HepG2 (cell line): ENCODE results near the gene CLHC1.

ENCODE experiments used
- GZF1 ChIP-seq: sonication (generic); formaldehyde crosslinking; IDR thresholded peaks from 2 replicates; pipeline ENCODE4 v1.5.1; 2020; ENCODE audit warnings: mild to moderate bottlenecking, missing genetic modification reagents
- NFYB ChIP-seq: sonication (generic); formaldehyde crosslinking; IDR thresholded peaks from 2 replicates; pipeline ENCODE4 v1.4.0; 2020; ENCODE audit warnings: missing genetic modification reagents
- TF ChIP-seq, protein P1 (sequence below): IDR thresholded peaks from 2 replicates; pipeline ENCODE4 v1.6.1; 2016; ENCODE audit warnings: missing biosample characterization, missing genetic modification reagents, low read depth

- TF ChIP-seq, protein P1, sequence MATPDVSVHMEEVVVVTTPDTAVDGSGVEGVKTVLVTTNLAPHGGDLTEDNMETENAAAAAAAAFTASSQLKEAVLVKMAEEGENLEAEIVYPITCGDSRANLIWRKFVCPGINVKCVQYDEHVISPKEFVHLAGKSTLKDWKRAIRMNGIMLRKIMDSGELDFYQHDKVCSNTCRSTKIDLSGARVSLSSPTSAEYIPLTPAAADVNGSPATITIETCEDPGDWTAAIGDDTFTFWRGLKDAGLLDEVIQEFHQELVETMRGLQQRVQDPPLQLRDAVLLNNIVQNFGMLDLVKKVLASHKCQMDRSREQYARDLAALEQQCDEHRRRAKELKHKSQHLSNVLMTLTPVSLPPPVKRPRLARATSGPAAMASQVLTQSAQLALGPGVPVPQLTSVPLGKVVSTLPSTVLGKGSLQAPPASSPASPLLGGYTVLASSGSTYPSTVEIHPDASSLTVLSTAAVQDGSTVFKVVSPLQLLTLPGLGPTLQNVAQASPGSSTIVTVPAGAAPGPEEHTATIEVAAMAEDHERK (CRISPR knock-in tag): no peak
- no peak for TF ChIP-seq GZF1 (CRISPR knock-in tag)
- no peak for TF ChIP-seq NFYB (CRISPR knock-in tag)
Observed at GRCh38 chr2:55200416-55200815, 31.7 kb downstream of the CLHC1 start.
